Femur (tissue), 1 donor: Measurements from ENCODE around the gene RNASEH1.
"Not testable (repeated sequence)": the region's sequence is repeated elsewhere in the genome, so short reads cannot be mapped to it uniquely, and the experiment has no call there.

Experiments
- DNase-seq: peaks from one replicate; pipeline ENCODE4 v3.0.0-alpha.2; 2017

RNASEH1 gene

DNA sequence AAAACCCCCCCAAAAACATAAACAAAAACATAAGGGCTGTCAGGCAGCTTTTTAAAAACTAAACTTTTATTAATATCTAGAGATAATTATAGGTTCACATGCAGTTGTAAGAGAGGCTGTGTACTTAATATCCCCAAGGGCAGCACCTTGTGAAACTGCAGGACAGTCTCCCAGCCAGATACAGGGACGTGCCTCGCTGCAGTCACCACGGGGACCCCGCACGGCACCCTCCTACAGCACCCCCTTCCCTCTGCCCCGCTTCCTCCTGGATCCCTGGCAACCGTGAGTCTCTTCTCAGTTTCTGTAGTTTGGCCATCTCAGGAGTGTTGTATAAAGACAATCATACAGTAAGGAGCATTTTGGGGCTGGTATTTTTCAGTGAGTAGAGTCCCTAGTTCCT lies 30.0 kb upstream of the RNASEH1 start:
- no peak for DNase-seq

- DNase-seq = no peak
Measured at GRCh38 chr2:3587432-3587831, 29.3 kb upstream of the RNASEH1 start.

- DNase-seq = no peak
Measured at GRCh38 chr2:3587021-3587420, 28.9 kb upstream of the RNASEH1 start.

DNA sequence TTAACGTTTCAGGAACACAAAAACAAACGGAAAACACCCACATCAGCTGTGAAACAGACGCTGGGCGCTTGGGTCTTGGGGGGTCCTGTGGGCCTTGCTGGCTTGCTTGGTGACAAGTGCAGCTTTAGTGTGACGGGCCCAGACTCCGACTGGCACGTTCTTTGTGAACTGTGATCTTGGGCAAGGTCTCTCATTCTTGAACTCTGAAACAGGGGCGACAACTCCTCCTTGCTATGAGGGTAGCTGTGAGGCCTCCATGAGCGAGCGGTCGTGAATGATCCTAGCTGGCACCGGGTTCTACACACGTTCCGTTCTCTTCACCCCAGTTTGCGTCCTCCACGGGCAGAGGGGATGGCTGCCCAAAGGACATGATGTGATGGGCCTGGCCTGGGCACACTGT lies 28.1 kb upstream of the RNASEH1 start:
- no peak for DNase-seq

DNA sequence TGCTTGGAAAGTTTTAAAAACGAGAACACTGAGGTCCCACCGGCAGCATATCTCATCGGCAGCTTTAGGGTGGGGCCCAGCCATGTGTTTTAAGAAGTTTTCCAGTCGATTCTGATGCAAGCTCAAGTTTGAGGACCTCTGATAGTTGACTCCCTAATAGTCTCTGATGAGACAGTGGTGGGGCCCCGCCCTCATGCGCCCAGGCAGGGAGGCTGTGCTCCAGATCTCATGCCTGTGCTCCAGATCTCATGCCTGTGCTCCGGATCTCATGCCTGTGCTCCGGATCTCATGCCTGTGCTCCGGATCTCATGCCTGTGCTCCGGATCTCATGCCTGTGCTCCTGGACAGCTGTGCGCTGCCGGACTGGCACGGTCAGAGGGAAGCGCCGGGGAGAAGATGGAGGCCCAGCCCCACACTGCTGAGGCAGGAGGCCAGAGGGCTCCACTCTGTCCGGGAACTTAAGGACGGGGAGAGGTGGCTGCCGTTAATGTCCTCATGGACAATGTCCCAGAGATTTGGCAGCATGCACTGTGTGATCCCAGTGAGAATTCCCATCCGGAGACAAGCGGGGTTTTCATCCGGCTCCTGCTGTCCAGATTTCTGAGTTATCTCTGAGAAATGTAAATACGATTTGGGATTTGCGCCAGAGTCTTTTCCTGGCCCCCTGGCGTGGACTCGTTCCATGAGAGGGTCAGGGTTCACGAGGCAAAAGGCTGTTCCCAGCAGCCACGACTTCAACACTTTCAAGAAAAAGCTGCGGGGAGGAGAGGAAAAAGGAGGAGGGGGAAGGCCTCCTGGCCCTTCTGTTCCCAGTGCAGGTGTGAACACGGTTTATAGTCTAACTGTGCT lies 27.4 kb upstream of the RNASEH1 start:
- DNase-seq = peak; percentile 51

GRCh38 chr2:3584608-3585260 lies 26.6 kb upstream of the RNASEH1 start:
- no peak for DNase-seq

DNA sequence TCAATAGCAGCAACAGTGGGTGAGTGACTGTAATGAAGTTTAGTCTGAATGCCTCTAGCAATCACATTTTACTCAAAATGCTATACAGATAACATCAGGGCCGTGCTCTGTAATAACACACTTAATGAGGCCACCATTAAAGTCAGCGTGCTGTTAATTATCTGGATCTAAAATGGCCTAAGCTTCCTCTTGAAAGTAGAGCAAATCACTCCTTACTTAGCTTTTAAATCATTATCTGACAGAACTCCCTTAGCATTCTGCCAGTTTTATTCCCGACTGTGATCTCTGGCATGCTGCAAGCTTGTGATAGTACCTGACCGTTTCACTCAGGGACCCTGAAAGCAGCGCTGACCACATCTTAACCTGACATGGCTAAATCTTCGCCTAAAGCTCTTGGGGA lies 25.9 kb upstream of the RNASEH1 start:
- DNase-seq = no peak

DNA sequence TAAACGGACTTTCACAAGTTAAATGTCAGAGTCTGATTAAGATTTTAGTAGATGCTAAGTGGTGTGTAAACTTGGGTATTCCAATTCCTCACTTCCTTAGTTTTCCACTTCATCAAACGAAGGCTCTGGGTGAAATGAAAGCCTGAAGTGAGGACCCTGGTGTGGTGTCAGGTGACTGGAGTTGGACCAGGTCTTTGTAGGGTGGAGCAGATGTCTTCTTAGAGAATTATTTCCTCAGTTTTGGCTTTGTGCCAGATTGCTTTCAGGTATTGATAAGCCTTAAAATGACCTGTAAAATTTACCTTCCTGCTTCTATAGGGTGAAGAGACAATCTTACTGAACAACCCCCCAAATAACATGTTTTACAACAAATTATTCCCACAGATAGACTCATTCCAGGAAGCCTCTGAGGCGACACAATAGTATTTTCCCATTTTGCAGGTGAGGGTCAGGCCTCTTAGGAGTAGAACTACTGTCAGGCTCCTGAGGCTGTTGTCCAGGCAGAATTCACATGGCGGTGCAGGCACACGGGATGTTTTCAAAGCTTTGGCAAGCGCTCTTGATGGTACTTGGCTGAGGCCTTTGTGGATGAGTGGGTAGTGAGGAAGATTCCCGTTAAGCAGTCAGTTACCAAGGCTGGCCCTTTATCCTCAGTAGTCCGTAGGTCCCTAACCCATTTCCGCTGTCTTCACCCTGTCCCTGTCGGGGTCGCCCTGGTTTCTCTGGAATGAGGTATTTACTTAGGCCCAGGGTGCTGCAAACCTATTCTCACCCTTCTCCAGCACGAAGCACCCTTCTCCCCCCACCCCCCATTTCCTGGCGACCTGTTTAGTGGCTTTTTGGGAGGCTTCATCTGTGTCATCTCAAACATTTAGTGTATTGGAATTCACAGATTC lies 23.5 kb upstream of the RNASEH1 start:
- DNase-seq = no peak

GRCh38 chr2:3580449-3580848 lies 22.3 kb upstream of the RNASEH1 start:
- DNase-seq = no peak

GRCh38 chr2:3578987-3579386 lies 20.9 kb upstream of the RNASEH1 start:
- DNase-seq = no peak

GRCh38 chr2:3576263-3576630 lies 18.1 kb upstream of the RNASEH1 start:
- DNase-seq = not testable (repeated sequence)

DNA sequence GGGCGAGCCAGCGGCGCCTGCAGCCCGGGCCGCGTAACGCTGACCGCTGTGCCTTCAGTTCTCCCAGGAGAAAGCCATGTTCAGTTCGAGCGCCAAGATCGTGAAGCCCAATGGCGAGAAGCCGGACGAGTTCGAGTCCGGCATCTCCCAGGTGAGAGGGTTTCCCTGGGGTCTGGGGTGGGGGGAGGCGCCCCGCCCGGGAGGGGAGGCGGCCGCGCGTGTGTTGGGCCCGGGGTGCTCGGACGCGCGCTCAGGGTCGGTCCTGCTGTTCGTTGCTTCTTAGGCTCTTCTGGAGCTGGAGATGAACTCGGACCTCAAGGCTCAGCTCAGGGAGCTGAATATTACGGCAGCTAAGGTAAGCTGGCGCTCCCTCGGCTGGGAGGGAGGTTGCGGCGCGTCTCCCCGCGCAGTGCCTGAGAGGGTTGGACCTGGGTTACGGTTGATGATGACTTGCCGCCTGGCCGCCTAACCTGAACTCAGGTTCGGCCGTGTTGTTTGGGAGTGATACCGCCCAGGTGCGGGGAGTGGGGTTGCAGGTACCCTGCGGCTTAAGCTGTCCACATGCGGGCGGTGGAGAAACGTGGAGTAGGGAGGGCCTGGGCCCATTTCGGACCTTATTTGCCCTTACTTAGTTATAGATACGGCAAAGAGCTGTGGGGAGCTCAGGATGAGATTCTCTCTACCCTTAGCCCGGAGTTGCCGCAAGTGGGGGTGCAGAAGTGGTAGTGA lies 17.6 kb upstream of the RNASEH1 start:
- DNase-seq = no peak

DNA sequence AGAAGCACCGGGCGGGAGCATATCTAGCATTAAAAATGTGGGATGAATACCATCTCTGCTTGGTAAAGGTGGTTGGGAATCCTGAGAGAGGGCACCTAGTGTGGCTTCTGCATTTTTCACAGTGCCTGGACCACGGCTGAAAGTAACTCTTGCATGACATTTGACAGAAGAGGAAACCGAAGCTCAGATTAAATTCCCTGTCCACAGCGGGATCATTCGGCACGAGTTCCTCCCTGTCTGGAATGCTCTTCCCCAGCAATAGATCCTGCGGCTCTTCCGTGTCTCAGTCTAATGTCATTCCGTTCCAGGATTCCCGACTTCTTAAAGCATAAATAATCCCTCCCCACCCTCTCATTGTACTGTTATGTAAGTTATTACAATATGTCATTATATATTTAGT lies 16.0 kb upstream of the RNASEH1 start:
- DNase-seq = no peak

- DNase-seq = no peak
Measured at GRCh38 chr2:3572620-3573019, 14.5 kb upstream of the RNASEH1 start.

DNA sequence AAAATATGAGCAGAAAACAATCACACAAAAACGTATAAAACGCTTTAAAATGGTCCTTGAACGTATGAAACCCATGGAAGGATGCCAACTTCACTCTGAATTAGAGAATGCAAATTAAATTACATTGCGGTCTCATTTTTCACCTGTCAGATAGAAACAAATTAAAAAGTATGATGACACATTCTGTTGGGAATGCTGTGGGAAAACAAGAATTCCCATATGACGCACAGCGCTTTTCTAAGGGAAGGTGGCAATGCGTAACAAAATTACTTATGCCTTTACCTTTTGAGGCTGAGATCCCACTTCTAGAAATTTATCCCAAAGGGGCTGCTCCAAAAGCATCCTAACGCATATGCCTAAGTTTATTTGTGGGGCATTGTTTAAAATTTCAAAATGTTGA lies 13.2 kb upstream of the RNASEH1 start:
- no peak for DNase-seq

- DNase-seq = not testable (repeated sequence)
Measured at GRCh38 chr2:3569656-3570055, 11.5 kb upstream of the RNASEH1 start.

DNA sequence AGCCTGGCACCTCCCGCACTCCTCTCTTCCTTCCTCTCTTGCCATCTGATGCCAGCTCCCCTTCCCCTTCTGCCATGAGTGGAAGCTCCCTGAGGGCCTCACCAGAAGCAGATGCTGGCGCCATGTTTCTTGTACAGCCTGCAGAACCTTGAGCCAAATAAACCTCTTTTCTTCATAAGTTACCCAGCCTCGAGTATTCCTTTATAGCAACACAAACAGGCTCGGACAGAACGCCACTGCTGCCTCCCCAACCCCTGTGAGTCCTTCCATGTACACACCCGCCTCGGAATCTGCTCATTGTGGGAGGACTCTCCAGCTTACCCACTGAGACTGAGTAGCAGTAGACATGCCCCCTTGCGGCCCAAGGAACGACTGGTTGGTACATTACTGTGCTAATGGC lies 8.7 kb upstream of the RNASEH1 start:
- no peak for DNase-seq

DNA sequence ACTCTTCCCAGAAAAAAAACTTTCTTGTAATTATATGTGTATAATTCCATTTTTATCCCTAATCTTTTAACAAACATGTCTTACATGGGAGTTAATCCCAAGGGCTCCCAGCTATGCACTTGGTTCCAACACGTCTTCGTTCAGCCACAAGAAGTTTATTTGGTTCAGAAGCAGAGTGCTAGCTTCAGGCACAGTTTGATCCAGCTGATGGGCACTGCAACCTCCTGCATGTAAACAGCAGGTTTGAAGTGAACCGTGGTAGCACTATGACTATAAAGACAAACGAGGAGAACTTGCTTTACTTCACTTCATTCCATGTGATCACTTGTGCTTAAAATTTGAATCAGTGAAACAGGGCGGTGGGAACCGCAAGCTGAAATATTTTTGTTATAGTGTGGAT lies 7.0 kb upstream of the RNASEH1 start:
- DNase-seq = no peak

DNA sequence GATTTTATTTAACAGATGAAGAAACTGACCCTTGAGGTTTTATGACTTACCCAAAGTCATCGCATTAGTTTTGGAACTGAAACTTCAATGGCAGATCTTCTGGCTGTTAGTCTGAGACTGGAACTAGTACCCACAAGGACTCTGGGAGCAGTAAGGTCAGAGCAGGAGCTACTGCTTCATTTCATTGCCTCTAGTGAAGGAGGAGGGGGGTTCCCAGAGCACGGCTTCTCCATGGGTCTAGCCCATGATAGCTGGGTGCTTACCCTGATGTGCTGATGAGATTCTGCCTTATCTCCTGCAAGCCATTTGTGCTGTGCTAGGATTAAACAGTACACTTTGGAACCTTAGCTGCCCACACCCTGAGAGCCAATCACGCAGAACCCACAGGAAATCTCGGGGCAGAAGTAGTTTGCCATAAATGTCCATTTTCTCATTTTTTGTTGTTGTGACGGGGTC lies 5.4 kb upstream of the RNASEH1 start:
- no peak for DNase-seq

DNA sequence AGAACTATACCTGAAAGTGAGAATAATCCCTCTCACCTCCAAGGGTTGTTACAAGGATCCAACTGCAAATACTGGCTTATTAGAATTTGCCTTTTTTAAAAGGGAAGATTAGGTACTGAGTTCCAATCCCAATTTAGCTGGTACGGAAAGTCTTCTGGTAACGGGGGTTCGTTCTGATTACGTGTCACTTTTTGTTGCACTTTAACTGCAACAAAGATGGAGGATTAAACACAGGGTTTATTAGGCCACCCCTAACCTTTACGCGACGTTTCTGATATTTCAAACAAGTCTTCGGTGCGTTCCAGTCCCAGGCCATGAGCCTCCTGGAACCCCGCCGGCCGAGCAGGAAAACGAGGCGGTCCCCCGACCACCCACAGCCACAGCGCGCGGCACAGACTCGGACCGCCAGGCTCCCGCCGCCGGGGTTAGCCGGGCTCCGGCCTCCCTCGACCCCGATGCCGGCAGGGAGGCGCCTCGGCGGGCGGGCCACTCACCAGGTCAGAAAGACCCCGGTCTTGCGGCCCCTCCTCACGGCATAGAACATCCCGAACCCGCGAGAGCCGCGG lies 411 bp downstream of the RNASEH1 start:
- no peak for DNase-seq

- DNase-seq = no peak
Measured at GRCh38 chr2:3553946-3554345, 4.2 kb downstream of the RNASEH1 start.

- no peak for DNase-seq
Measured at GRCh38 chr2:3547915-3548314, 10.2 kb downstream of the RNASEH1 start.
